ENCODE data around the gene CBX6. TPM values are rescaled to one million over a fixed set of nuclear protein-coding genes. Genes with fewer than 3 reads are reported as not detected.

CBX6 gene
- total RNA-seq, 1 experiment from 2014 or later = 55.9 TPM

GRCh38 chr22:38839686-38840085, 32.3 kb downstream of the CBX6 start:
- H3K36me3 ChIP-seq (ENCODE audit: control insufficient read depth, insufficient read depth, low read length) = peaks cover 1% of the 10 kb centered on the region; the same call in 1 of the 2 replicates
- H3K4me1 Mint-ChIP-seq (ENCODE audit: low read depth, unreplicated experiment) = no peaks in the 10 kb centered on the region
- no TSS peak for BruUV-seq (replicated peaks)
- DNase-seq = no peak
- ChIA-PET CTCF (no interaction called here), POLR2A (no interaction called here)
- H3K4me3 ChIP-seq (ENCODE audit: low read depth, low read length) = no peak overlapping the region
- H3K9me3 Mint-ChIP-seq (ENCODE audit: unreplicated experiment) = no peaks in the 10 kb centered on the region
- no peak for TF ChIP-seq CTCF (IDR thresholded peaks at IDR 0.05; ENCODE audit: insufficient read depth in 1 of 2, low read depth in 1 of 2, low read length in 1 of 2, severe bottlenecking in 1 of 2, unreplicated experiment in 1 of 2)
- H3K4me3 Mint-ChIP-seq (ENCODE audit: unreplicated experiment) = no peak overlapping the region
- H3K27me3 ChIP-seq (replicated peaks; ENCODE audit: control insufficient read depth, insufficient read depth, low read length) = no peaks in the 10 kb centered on the region
- peaks cover 5% of the 10 kb centered on the region for H3K4me1 ChIP-seq
- intact Hi-C loops (cut with micrococcal nuclease; ENCODE audit: unreplicated experiment) = loop anchor here (5.0 kb wide), 1 partner anchor 72 kb away; no protein-coding TSS in a partner anchor
- H3K27ac Mint-ChIP-seq (ENCODE audit: unreplicated experiment) = no peak overlapping the region
- H3K36me3 Mint-ChIP-seq (ENCODE audit: insufficient read depth, unreplicated experiment) = peaks cover 6% of the 10 kb centered on the region
- H3K9me3 ChIP-seq = no peaks in the 10 kb centered on the region
- H3K27me3 Mint-ChIP-seq (ENCODE audit: insufficient read depth, unreplicated experiment) = peaks cover 4% of the 10 kb centered on the region

- Mint-ChIP-seq H3K27me3 (ENCODE audit: insufficient read depth, unreplicated experiment) (peaks cover 4% of the 10 kb centered on the region), H3K36me3 (ENCODE audit: insufficient read depth, unreplicated experiment) (peaks cover 6% of the 10 kb centered on the region), H3K4me1 (ENCODE audit: low read depth, unreplicated experiment) (no peaks in the 10 kb centered on the region), H3K9me3 (ENCODE audit: unreplicated experiment) (no peaks in the 10 kb centered on the region), H3K4me3 (ENCODE audit: unreplicated experiment) (no peak overlapping the region), H3K27ac (ENCODE audit: unreplicated experiment) (no peak overlapping the region)
- intact Hi-C loops (cut with micrococcal nuclease; ENCODE audit: unreplicated experiment) = no loop called here
- DNase-seq = no peak
- ChIA-PET POLR2A (interaction anchor here (0.5 kb wide), 1 partner anchor 75 kb away, joined by 3 read pairs; no protein-coding TSS in a partner anchor), CTCF (interaction anchor here (1.7 kb wide), 1 partner anchor 69 kb away, joined by 7 read pairs; no protein-coding TSS in a partner anchor)
- Histone ChIP-seq H3K4me1 (no peaks in the 10 kb centered on the region), H3K36me3 (ENCODE audit: control insufficient read depth, insufficient read depth, low read length) (peaks cover 1% of the 10 kb centered on the region; the same call in 1 of the 2 replicates), H3K4me3 (ENCODE audit: low read depth, low read length) (no peak overlapping the region), H3K9me3 (no peaks in the 10 kb centered on the region), H3K27me3 (replicated peaks; ENCODE audit: control insufficient read depth, insufficient read depth, low read length) (no peaks in the 10 kb centered on the region)
- no peak for TF ChIP-seq CTCF (IDR thresholded peaks at IDR 0.05; ENCODE audit: insufficient read depth in 1 of 2, low read depth in 1 of 2, low read length in 1 of 2, severe bottlenecking in 1 of 2, unreplicated experiment in 1 of 2)
- BruUV-seq (replicated peaks) = no TSS peak
Observed at GRCh38 chr22:38837414-38837928, 34.5 kb downstream of the CBX6 start.

GRCh38 chr22:38835888-38836301, 36.1 kb downstream of the CBX6 start:
- no peak for DNase-seq
- Mint-ChIP-seq H3K9me3 (ENCODE audit: unreplicated experiment) (no peaks in the 10 kb centered on the region), H3K4me3 (ENCODE audit: unreplicated experiment) (no peak overlapping the region), H3K27ac (ENCODE audit: unreplicated experiment) (no peak overlapping the region), H3K4me1 (ENCODE audit: low read depth, unreplicated experiment) (no peaks in the 10 kb centered on the region), H3K27me3 (ENCODE audit: insufficient read depth, unreplicated experiment) (peaks cover 4% of the 10 kb centered on the region), H3K36me3 (ENCODE audit: insufficient read depth, unreplicated experiment) (peaks cover 6% of the 10 kb centered on the region)
- Histone ChIP-seq H3K4me1 (no peaks in the 10 kb centered on the region), H3K4me3 (ENCODE audit: low read depth, low read length) (no peak overlapping the region), H3K36me3 (ENCODE audit: control insufficient read depth, insufficient read depth, low read length) (peaks cover 1% of the 10 kb centered on the region; the same call in 1 of the 2 replicates), H3K9me3 (no peaks in the 10 kb centered on the region), H3K27me3 (replicated peaks; ENCODE audit: control insufficient read depth, insufficient read depth, low read length) (no peaks in the 10 kb centered on the region)
- CTCF ChIA-PET = interaction anchor here (0.6 kb wide), 1 partner anchor 67 kb away, joined by 3 read pairs; no protein-coding TSS in a partner anchor
- POLR2A ChIA-PET = no interaction called here
- intact Hi-C loops (cut with micrococcal nuclease; ENCODE audit: unreplicated experiment) = no loop called here
- TF ChIP-seq CTCF (IDR thresholded peaks at IDR 0.05; ENCODE audit: insufficient read depth in 1 of 2, low read depth in 1 of 2, low read length in 1 of 2, severe bottlenecking in 1 of 2, unreplicated experiment in 1 of 2) = no peak
- BruUV-seq (replicated peaks) = no TSS peak
